Neutrophil (primary cell): ENCODE measurements around the gene ADAMTSL1.

ENCODE experiments used
- H3K27ac ChIP-seq: fragments of 200-600 bp; sonication (generic); 2 replicates; pipeline ENCODE4 v1.5.1; 2016; ENCODE audit warnings: mild to moderate bottlenecking, moderate library complexity
- H3K27me3 ChIP-seq: fragments of 200-600 bp; sonication (generic); 2 replicates; pipeline ENCODE4 v1.6.0; 2016; ENCODE audit warnings: mild to moderate bottlenecking
- H3K36me3 ChIP-seq: fragments of 200-600 bp; sonication (generic); 2 replicates; pipeline ENCODE4 v1.5.1; 2017
- H3K4me1 ChIP-seq, 2 experiments: fragments of 200-600 bp in 1 of 2; sonication (generic) in 1 of 2; 1 replicate in 1 of 2; 2 replicates in 1 of 2; pipeline versions ENCODE4 v1.5.1 to v1.6.1; 2013 to 2016; ENCODE audit warnings: low read depth in 1 of 2, low read length in 1 of 2, mild to moderate bottlenecking in 1 of 2, moderate library complexity in 1 of 2; ENCODE audit not compliant: control insufficient read depth in 1 of 2, insufficient read depth in 1 of 2
- H3K4me3 ChIP-seq, 2 experiments: fragments of 200-600 bp in 1 of 2; sonication (generic) in 1 of 2; 1 replicate in 1 of 2; 2 replicates in 1 of 2; pipeline ENCODE4 v1.5.1; 2013 to 2016; ENCODE audit warnings: low read depth in 1 of 2, low read length in 1 of 2, mild to moderate bottlenecking in 1 of 2, moderate library complexity in 1 of 2
- H3K9me3 ChIP-seq: fragments of 200-600 bp; sonication (generic); 2 replicates; pipeline ENCODE4 v1.5.1; 2016
- TF ChIP-seq, protein P1 (sequence below): fragments of 200-600 bp; sonication (generic); IDR thresholded peaks from 2 replicates; pipeline ENCODE4 v1.5.1; 2016; ENCODE audit warnings: antibody characterized with exemption

ADAMTSL1 gene

DNA sequence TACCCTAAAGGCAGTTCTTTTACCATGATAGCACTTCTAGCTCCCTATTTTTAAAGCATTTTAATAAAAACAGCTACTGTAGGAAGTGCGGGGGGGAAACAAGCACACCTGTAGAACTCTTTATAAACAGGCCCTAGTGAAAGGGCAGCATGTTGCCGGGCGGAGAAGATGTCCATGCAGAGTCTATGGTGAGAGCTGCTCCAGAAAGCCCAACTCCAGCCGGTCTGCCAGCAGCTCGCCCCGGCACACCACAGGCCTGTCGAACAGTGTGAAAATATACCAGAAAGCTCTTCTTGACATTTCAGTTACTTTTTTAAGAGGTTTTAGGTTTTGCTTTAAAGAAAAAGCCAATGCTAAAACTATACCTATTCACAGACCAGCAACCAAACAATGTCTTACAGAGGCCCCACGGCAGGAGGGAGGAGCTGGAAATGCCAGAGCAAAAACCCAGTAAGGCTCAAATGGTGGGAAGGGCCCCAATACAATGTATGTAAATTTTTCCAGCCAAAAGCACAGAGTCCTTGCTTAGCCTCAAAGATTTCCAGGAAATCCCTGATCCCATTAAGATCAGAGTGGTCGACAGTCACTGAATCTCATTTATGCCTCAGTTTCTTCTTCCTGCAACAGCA, 437.9 kb downstream of the ADAMTSL1 start:
- no peak overlapping the region for H3K27ac ChIP-seq
- H3K27me3 ChIP-seq = peaks cover 11% of the 10 kb centered on the region
- H3K9me3 ChIP-seq = no peaks in the 10 kb centered on the region
- no peak overlapping the region for H3K4me3 ChIP-seq
- H3K36me3 ChIP-seq = no peaks in the 10 kb centered on the region
- TF ChIP-seq, protein P1, sequence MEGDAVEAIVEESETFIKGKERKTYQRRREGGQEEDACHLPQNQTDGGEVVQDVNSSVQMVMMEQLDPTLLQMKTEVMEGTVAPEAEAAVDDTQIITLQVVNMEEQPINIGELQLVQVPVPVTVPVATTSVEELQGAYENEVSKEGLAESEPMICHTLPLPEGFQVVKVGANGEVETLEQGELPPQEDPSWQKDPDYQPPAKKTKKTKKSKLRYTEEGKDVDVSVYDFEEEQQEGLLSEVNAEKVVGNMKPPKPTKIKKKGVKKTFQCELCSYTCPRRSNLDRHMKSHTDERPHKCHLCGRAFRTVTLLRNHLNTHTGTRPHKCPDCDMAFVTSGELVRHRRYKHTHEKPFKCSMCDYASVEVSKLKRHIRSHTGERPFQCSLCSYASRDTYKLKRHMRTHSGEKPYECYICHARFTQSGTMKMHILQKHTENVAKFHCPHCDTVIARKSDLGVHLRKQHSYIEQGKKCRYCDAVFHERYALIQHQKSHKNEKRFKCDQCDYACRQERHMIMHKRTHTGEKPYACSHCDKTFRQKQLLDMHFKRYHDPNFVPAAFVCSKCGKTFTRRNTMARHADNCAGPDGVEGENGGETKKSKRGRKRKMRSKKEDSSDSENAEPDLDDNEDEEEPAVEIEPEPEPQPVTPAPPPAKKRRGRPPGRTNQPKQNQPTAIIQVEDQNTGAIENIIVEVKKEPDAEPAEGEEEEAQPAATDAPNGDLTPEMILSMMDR = no peak
- H3K4me1 ChIP-seq = peaks cover 0 to 9% of the 10 kb centered on the region in 2 experiments

DNA sequence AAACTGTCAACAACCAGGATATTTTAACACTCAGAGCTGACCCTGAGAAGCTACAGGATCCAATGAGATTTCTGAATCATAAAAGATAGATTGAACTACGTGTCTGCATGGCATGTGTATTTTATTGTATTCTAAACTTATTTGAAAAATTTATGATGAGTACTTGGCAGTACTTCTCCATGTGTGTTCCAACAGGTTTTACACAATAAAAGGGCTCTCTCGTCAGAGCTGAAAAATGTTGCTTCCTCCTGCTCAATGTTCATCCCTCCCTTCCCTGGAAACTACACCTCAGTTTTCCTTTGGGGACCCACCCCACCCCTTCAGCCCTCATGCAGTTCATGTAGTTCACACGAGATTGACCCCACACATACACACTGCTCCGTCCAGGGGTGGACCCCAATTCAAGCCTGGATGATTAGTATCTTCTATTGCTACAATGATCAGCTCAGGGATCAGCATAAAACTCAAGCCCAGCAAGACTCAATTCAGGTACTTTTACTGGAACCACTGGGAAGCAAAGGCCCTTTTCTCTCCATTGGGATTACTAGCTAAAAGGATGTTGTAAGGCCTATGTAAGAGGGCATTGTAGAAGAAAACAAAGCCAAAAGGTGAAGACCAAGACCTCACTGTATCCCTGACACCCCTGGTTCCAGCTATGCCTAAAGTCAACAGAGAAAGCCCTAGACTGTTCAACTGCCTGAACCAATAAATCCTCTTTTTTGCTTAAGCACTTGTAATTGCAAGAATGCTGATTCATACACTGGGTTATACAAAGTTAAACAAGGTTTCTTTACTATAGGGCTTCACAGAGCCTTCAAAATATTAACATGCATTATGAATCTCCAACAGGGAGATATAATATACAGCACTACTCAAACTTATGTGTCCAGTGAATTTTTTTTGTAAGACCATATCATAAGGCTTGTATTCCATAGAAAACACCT, 446.5 kb downstream of the ADAMTSL1 start:
- TF ChIP-seq, protein P1 = no peak

DNA sequence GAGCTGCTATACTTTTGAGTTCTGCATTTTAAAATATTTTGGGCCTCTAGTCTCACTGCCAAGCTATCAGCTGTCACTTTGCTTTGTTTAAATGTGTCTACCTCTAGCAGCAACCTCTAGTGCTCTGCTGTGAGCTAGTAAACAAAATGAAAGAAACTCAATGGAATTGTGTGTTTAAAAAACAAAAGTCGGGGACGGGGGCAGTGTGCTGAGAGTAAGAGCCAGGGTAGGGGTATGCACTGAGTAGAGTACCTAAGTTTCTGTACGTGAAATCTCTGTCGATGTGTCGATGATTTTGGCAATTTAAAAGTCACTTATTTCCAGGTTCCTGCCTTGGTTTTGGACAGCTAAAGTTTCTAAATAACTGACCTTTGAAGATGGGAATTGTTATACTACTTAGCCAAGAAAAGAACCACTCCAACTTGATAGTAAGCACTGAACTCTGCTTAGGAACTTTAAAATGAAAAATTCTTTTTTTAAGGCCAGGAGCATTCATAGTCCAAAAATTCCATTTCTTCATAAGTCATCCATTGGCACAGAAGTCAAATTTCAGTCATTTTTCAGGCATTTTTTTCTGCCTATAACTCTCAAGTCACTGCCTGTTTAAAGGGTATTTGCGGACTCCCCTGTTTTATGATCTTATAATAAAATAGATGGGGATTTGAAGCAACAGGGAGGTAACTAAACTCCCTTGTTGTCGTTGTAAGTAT, 447.6 kb downstream of the ADAMTSL1 start:
- no peaks in the 10 kb centered on the region for H3K27me3 ChIP-seq
- no peak overlapping the region for H3K4me3 ChIP-seq
- no peaks in the 10 kb centered on the region for H3K36me3 ChIP-seq
- no peak overlapping the region for H3K27ac ChIP-seq
- TF ChIP-seq, protein P1 = no peak
- no peaks in the 10 kb centered on the region for H3K9me3 ChIP-seq
- H3K4me1 ChIP-seq = no peaks in the 10 kb centered on the region

More for the DNA sequence above, 446.5 kb downstream of the ADAMTSL1 start:
- Histone ChIP-seq H3K9me3 (no peaks in the 10 kb centered on the region), H3K4me1 (no peaks in the 10 kb centered on the region), H3K4me3 (no peak overlapping the region), H3K36me3 (no peaks in the 10 kb centered on the region), H3K27me3 (no peaks in the 10 kb centered on the region), H3K27ac (no peak overlapping the region)

DNA sequence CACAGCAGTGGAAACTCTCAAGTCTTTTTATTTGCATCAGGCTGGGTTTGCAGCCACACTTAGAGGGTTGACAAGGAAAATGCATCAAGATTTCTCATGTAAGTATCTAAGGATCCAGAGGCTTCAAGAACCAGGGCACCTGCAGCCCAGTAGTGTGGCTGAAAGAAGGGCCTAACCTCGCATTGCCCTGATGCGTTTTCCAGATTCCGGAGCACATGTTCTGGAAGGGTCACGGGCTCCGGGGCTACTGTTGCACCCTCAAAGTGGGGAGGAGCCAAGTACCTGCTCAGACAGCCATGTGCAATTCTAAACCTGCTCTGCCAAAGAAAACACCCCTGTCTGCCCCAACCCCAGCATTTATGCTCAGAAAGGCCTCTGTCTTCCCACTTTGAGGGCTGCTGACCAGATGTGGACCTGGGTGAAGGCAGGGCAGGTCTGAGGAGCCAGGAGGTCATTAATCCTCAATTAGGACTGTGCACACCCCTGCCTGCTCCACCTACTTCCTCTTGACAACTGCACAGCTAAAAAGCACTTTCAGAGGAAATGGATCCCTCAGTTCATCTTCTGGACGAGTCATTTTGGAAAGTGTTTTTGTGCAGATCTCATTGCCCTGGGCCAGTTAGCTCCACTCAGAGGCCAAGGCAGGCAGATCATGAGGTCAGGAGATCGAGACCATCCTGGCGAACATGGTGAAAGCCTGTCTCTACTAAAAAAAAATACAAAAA, 448.4 kb downstream of the ADAMTSL1 start:
- Histone ChIP-seq H3K27ac (no peak overlapping the region), H3K4me3 (no peak overlapping the region)
- TF ChIP-seq, protein P1 = no peak

DNA sequence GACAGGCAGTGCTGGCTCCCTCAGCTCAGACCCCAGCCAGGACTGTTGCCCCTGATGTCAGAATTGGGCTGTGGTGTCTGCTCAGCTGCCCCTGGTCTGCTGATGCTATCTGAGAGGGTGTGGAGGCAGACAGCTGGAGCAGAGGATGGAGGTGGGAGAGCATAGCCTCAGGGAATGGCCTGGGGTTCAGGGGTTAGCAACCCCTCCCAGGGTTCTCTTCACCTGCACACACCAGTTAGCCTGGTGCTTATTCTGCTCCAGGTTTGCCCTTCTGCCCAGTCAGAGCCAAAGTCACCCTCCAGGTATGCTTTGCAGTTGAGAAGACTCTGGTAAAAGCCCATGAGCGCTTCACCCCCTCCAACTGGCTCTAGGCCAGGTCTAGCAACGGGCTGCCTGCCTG, 449.2 kb downstream of the ADAMTSL1 start:
- Histone ChIP-seq H3K4me1 (no peaks in the 10 kb centered on the region), H3K27ac (no peak overlapping the region), H3K36me3 (no peaks in the 10 kb centered on the region), H3K9me3 (no peaks in the 10 kb centered on the region), H3K4me3 (no peak overlapping the region), H3K27me3 (no peaks in the 10 kb centered on the region)
- TF ChIP-seq, protein P1 = no peak

More for the DNA sequence above, 448.4 kb downstream of the ADAMTSL1 start:
- Histone ChIP-seq H3K27me3 (no peaks in the 10 kb centered on the region), H3K4me1 (no peaks in the 10 kb centered on the region), H3K36me3 (no peaks in the 10 kb centered on the region), H3K9me3 (no peaks in the 10 kb centered on the region)
